C4-2B (cell line): Measurements from ENCODE around the gene RPS6KA3.

Experiments
- ZFX ChIP-seq: fragments of 450-650 bp; IDR thresholded peaks from 2 replicates; pipeline ENCODE4 v1.6.1; 2017
- TF ChIP-seq, protein P1 (sequence below): fragments of 450-650 bp; conservative IDR thresholded peaks from 2 replicates; pipeline ENCODE4 v1.5.1; 2017; ENCODE audit warnings: mild to moderate bottlenecking

DNA sequence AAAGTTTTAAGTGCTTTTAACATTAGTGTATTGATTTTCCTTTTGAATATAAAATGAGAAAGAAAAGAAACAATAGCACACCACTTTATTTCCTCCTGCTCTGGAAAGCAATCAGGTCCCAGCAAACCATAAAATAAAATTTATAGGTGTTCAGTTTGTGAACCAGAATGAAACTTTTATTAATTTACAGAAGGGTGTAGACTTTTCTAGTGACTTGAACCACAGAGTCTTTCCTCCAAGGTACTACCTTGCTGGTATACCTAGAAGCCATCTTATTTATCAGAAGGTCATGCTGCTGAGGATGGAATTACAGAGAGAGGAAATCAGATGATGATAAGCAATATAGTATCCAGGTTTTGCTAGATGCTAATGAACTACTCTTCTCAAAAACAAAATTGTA, 27.6 kb upstream of the RPS6KA3 start:
- TF ChIP-seq, protein P1, sequence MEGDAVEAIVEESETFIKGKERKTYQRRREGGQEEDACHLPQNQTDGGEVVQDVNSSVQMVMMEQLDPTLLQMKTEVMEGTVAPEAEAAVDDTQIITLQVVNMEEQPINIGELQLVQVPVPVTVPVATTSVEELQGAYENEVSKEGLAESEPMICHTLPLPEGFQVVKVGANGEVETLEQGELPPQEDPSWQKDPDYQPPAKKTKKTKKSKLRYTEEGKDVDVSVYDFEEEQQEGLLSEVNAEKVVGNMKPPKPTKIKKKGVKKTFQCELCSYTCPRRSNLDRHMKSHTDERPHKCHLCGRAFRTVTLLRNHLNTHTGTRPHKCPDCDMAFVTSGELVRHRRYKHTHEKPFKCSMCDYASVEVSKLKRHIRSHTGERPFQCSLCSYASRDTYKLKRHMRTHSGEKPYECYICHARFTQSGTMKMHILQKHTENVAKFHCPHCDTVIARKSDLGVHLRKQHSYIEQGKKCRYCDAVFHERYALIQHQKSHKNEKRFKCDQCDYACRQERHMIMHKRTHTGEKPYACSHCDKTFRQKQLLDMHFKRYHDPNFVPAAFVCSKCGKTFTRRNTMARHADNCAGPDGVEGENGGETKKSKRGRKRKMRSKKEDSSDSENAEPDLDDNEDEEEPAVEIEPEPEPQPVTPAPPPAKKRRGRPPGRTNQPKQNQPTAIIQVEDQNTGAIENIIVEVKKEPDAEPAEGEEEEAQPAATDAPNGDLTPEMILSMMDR = no peak
- TF ChIP-seq ZFX = no peak
